ENCODE measurements around the gene RPA1. TPM values are rescaled to one million over a fixed set of nuclear protein-coding genes. Genes with fewer than 3 reads are reported as not detected.

The RPA1 gene
- total and polyA plus RNA-seq, 2 of the 4 experiments (the other 2 are of a cell fraction), result 38.4 to 48.2 TPM

Other genes starting within 250 kb of the RPA1 start
- gene SLC43A2, start 201.2 kb upstream of the RPA1 start, total RNA-seq (2012; rRNA removed), result 3.3 and 3.8 TPM in 2 replicates
- gene SLC43A2, start 201.2 kb upstream of the RPA1 start, polyA plus RNA-seq (2012; rRNA removed), result 9.0 and 10.3 TPM in 2 replicates
- 0.18 and 0.28 TPM in 2 replicates for gene SCARF1, start 184.3 kb upstream of the RPA1 start, total RNA-seq (2012; rRNA removed)
- gene SCARF1, start 184.3 kb upstream of the RPA1 start, polyA plus RNA-seq (2012; rRNA removed), result 0.34 and 0.43 TPM in 2 replicates
- gene RILP, start 180.1 kb upstream of the RPA1 start, total RNA-seq (2012; rRNA removed), result 3.9 TPM in 2 replicates
- gene RILP, start 180.1 kb upstream of the RPA1 start, polyA plus RNA-seq (2012; rRNA removed), result 6.0 and 7.3 TPM in 2 replicates
- 113 and 141 TPM in 2 replicates for gene PRPF8, start 145.1 kb upstream of the RPA1 start, total RNA-seq (2012; rRNA removed)
- gene PRPF8, start 145.1 kb upstream of the RPA1 start, polyA plus RNA-seq (2012; rRNA removed), result 160 and 167 TPM in 2 replicates
- gene TLCD2, start 119.6 kb upstream of the RPA1 start, total RNA-seq (2012; rRNA removed), result 0.72 and 0.83 TPM in 2 replicates
- gene TLCD2, start 119.6 kb upstream of the RPA1 start, polyA plus RNA-seq (2012; rRNA removed), result 0.67 and 1.2 TPM in 2 replicates
- gene WDR81, start 105.3 kb upstream of the RPA1 start, total RNA-seq (2012; rRNA removed), result 3.0 and 3.9 TPM in 2 replicates
- gene WDR81, start 105.3 kb upstream of the RPA1 start, polyA plus RNA-seq (2012; rRNA removed), result 8.4 and 10.4 TPM in 2 replicates
- not detected in 2 replicates for gene SERPINF2, start 87.1 kb upstream of the RPA1 start, total RNA-seq (2012; rRNA removed)
- gene SERPINF2, start 87.1 kb upstream of the RPA1 start, polyA plus RNA-seq (2012; rRNA removed), result not detected in 2 replicates
- gene SERPINF1, start 67.9 kb upstream of the RPA1 start, total RNA-seq (2012; rRNA removed), result 11.7 and 15.6 TPM in 2 replicates
- 90.2 and 94.3 TPM in 2 replicates for gene SERPINF1, start 67.9 kb upstream of the RPA1 start, polyA plus RNA-seq (2012; rRNA removed)
- 6.7 and 7.2 TPM in 2 replicates for gene SMYD4, start 103 bp upstream of the RPA1 start, total RNA-seq (2012; rRNA removed)
- 4.3 and 5.3 TPM in 2 replicates for gene SMYD4, start 103 bp upstream of the RPA1 start, polyA plus RNA-seq (2012; rRNA removed)
- under 0.01 TPM in 2 replicates for gene RTN4RL1, start 195.3 kb downstream of the RPA1 start, total RNA-seq (2012; rRNA removed)
- gene RTN4RL1, start 195.3 kb downstream of the RPA1 start, polyA plus RNA-seq (2012; rRNA removed), result 0.03 and 0.04 TPM in 2 replicates
- gene DPH1, start 200.1 kb downstream of the RPA1 start, total RNA-seq (2012; rRNA removed), result 20.6 and 24.4 TPM in 2 replicates
- gene DPH1, start 200.1 kb downstream of the RPA1 start, polyA plus RNA-seq (2012; rRNA removed), result 49.9 and 51.9 TPM in 2 replicates
- gene OVCA2, start 212.0 kb downstream of the RPA1 start, total RNA-seq (2012; rRNA removed), result 38.7 and 42.2 TPM in 2 replicates
- 46.9 and 52.6 TPM in 2 replicates for gene OVCA2, start 212.0 kb downstream of the RPA1 start, polyA plus RNA-seq (2012; rRNA removed)
- 10.0 and 10.4 TPM in 2 replicates for gene HIC1, start 225.1 kb downstream of the RPA1 start, total RNA-seq (2012; rRNA removed)
- 23.0 and 30.9 TPM in 2 replicates for gene HIC1, start 225.1 kb downstream of the RPA1 start, polyA plus RNA-seq (2012; rRNA removed)

Data from IMR-90 (cell line).